Measurements from ENCODE around the gene PJVK. TPM values are rescaled to one million over a fixed set of nuclear protein-coding genes. Genes with fewer than 3 reads are reported as not detected.

PJVK gene
- total RNA-seq, 6 donors from 2014 or later, result 1.7 to 3.7 (median 2.1) TPM; not detected in 1

- Histone ChIP-seq H3K4me1 (peaks cover 8 to 12% (median 12%) of the 10 kb centered on the region in 4 donors), H3K36me3 (no peaks in the 10 kb centered on the region), H3K27ac (no peak overlapping the region), H3K9me3 (no peaks in the 10 kb centered on the region), H3K4me3 (no peak overlapping the region), H3K27me3 (no peaks in the 10 kb centered on the region)
- no peak for TF ChIP-seq POLR2A (IDR thresholded peaks at IDR 0.05)
- no peak for TF ChIP-seq CTCF (IDR thresholded peaks at IDR 0.05)
- TF ChIP-seq EP300 (IDR thresholded peaks at IDR 0.05), result no peak
- no peak for TF ChIP-seq POLR2AphosphoS5 (IDR thresholded peaks at IDR 0.05)
- no peak for DNase-seq
- ATAC-seq (ENCODE audit: low FRiP score in 2 of 2), result no peak
Observed at GRCh38 chr2:178415979-178416378, 35.2 kb upstream of the PJVK start.

DNA sequence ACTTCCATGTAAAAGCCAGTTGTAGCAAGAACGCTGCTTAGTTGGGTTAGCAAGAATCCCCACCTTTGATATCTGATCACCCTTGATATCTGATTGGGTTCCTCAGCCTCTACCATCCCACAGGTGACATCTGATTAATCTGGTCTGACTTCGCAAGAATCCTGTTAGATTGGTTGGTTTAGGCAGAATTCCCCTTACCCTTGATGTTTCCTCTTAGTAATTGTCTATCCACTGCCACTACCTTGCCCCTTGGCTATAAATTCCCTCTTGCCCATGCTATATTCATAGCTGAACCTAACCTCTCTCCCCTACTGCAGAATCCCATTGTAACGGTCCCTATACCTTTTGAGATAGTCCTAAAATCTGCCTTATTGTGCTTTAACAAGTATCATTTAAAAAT is 33.3 kb upstream of the PJVK start:
- ATAC-seq (ENCODE audit: low FRiP score in 2 of 2), result no peak
- Histone ChIP-seq H3K4me1 (peaks cover 8 to 12% (median 11%) of the 10 kb centered on the region in 4 donors), H3K27me3 (no peaks in the 10 kb centered on the region), H3K4me3 (no peak overlapping the region), H3K27ac (no peak overlapping the region), H3K36me3 (no peaks in the 10 kb centered on the region), H3K9me3 (no peaks in the 10 kb centered on the region)
- 95 to 96% methylated on average over 3 of the region's 3 CpGs for WGBS, 2 donors
- no peak for DNase-seq
- TF ChIP-seq EP300 (IDR thresholded peaks at IDR 0.05), result no peak
- TF ChIP-seq CTCF (IDR thresholded peaks at IDR 0.05), result no peak
- no peak for TF ChIP-seq POLR2AphosphoS5 (IDR thresholded peaks at IDR 0.05)
- no peak for TF ChIP-seq POLR2A (IDR thresholded peaks at IDR 0.05)

GRCh38 chr2:178418426-178418825 is 32.8 kb upstream of the PJVK start:
- DNase-seq, result no peak
- peaks cover 7 to 8% (median 7%) of the 10 kb centered on the region in 4 donors for H3K4me1 ChIP-seq
- no peak for ATAC-seq (ENCODE audit: low FRiP score in 2 of 2)
- no peak overlapping the region for H3K4me3 ChIP-seq
- no peaks in the 10 kb centered on the region for H3K36me3 ChIP-seq
- no peaks in the 10 kb centered on the region for H3K27me3 ChIP-seq
- H3K9me3 ChIP-seq, result no peaks in the 10 kb centered on the region
- no peak overlapping the region for H3K27ac ChIP-seq
- TF ChIP-seq CTCF (IDR thresholded peaks at IDR 0.05) (no peak), EP300 (IDR thresholded peaks at IDR 0.05) (no peak), POLR2A (IDR thresholded peaks at IDR 0.05) (no peak), POLR2AphosphoS5 (IDR thresholded peaks at IDR 0.05) (no peak)
- WGBS, 2 donors, result 96 to 97% methylated on average over 1 of the region's 1 CpG

- Histone ChIP-seq H3K27ac (no peak overlapping the region), H3K4me3 (no peak overlapping the region), H3K9me3 (no peaks in the 10 kb centered on the region), H3K4me1 (peaks cover 7 to 8% (median 7%) of the 10 kb centered on the region in 4 donors), H3K27me3 (no peaks in the 10 kb centered on the region), H3K36me3 (no peaks in the 10 kb centered on the region)
- ATAC-seq (ENCODE audit: low FRiP score in 2 of 2) (no peak), DNase-seq (no peak)
- TF ChIP-seq CTCF (IDR thresholded peaks at IDR 0.05) (peak in 2 of 6 experiments; percentile 10 to 41), EP300 (IDR thresholded peaks at IDR 0.05) (no peak)
- 38 to 39% methylated on average over 1 of the region's 1 CpG for WGBS, 2 donors
Observed at GRCh38 chr2:178419123-178419522, 32.1 kb upstream of the PJVK start.

- no peak for ATAC-seq (ENCODE audit: low FRiP score in 2 of 2)
- Histone ChIP-seq H3K4me1 (no peaks in the 10 kb centered on the region), H3K36me3 (no peaks in the 10 kb centered on the region), H3K9me3 (peaks cover 0 to 6% (median 0%) of the 10 kb centered on the region in 4 donors), H3K4me3 (no peak overlapping the region), H3K27ac (no peak overlapping the region), H3K27me3 (no peaks in the 10 kb centered on the region)
- no peak for TF ChIP-seq CTCF (IDR thresholded peaks at IDR 0.05)
- TF ChIP-seq EP300 (IDR thresholded peaks at IDR 0.05), result no peak
- no peak for TF ChIP-seq POLR2A (IDR thresholded peaks at IDR 0.05)
- no peak for TF ChIP-seq POLR2AphosphoS5 (IDR thresholded peaks at IDR 0.05)
- no peak for DNase-seq
- 33 to 48% methylated on average over 1 of the region's 1 CpG for WGBS, 2 donors
Observed at GRCh38 chr2:178420463-178420999, 30.6 kb upstream of the PJVK start.
